HEK293 (cell line): ENCODE data around the gene ATF7IP2.

Source experiments
- CTCF ChIP-seq: fragments of 450-650 bp; formaldehyde crosslinking; IDR thresholded peaks from 2 replicates; pipeline ENCODE4 v1.5.1; 2016; ENCODE audit warnings: missing biosample characterization, missing genetic modification characterization
- PRDM4 ChIP-seq: fragments of 450-650 bp; formaldehyde crosslinking; IDR thresholded peaks from 2 replicates; pipeline ENCODE4 v1.5.1; 2017; ENCODE audit warnings: missing biosample characterization, missing genetic modification characterization
- TCF7L2 ChIP-seq: IDR thresholded peaks from 2 replicates; pipeline ENCODE4 v1.6.1; 2011; ENCODE audit warnings: low read depth, mild to moderate bottlenecking, inconsistent platforms, low read length, moderate library complexity, borderline replicate concordance
- YY1 ChIP-seq: fragments of 450-650 bp; formaldehyde crosslinking; IDR thresholded peaks from 2 replicates; pipeline ENCODE4 v1.5.1; 2018; ENCODE audit warnings: missing biosample characterization, missing genetic modification characterization
- ZFP3 ChIP-seq: fragments of 450-650 bp; formaldehyde crosslinking; IDR thresholded peaks from 2 replicates; pipeline ENCODE4 v1.5.1; 2016; ENCODE audit warnings: low read depth, missing biosample characterization, missing genetic modification characterization
- ZNF214 ChIP-seq: fragments of 450-650 bp; formaldehyde crosslinking; IDR thresholded peaks from 2 replicates; pipeline ENCODE4 v1.5.1; 2017; ENCODE audit warnings: missing biosample characterization, mild to moderate bottlenecking, missing genetic modification characterization, borderline replicate concordance
- ZNF221 ChIP-seq: fragments of 450-650 bp; formaldehyde crosslinking; IDR thresholded peaks from 2 replicates; pipeline ENCODE4 v1.5.1; 2017; ENCODE audit warnings: missing biosample characterization, missing genetic modification characterization, borderline replicate concordance
- ZNF248 ChIP-seq: fragments of 450-650 bp; formaldehyde crosslinking; IDR thresholded peaks from 2 replicates; pipeline ENCODE4 v1.5.1; 2017; ENCODE audit warnings: missing biosample characterization, missing genetic modification characterization
- ZNF645 ChIP-seq: fragments of 450-650 bp; formaldehyde crosslinking; IDR thresholded peaks from 2 replicates; pipeline ENCODE4; 2016; ENCODE audit warnings: missing biosample characterization, missing genetic modification characterization

- TF ChIP-seq YY1 (tag by site-specific recombination) = no peak
- no peak for TF ChIP-seq CTCF (tag by site-specific recombination)
- TF ChIP-seq ZNF221 = no peak
- no peak for TF ChIP-seq TCF7L2
- no peak for TF ChIP-seq ZNF645
- TF ChIP-seq ZNF248 (tag by site-specific recombination) = no peak
- no peak for TF ChIP-seq ZFP3 (tag by site-specific recombination)
- no peak for TF ChIP-seq PRDM4 (tag by site-specific recombination)
- no peak for TF ChIP-seq ZNF214
Measured at GRCh38 chr16:10356870-10357842, 28.7 kb upstream of the ATF7IP2 start.
